Small intestine (tissue), 7 donors: ENCODE measurements around the gene FXYD1. TPM values are rescaled to one million over a fixed set of nuclear protein-coding genes. Genes with fewer than 3 reads are reported as not detected.

Experiments used
- DNase-seq, 2 donors: peaks; one replicate each; pipeline versions ENCODE4 v3.0.0 to v3.0.0-alpha.2; 2013
- FAIRE-seq: peaks from 2 replicates; lab custom pipeline; 2012; peaks lifted over from hg19 to GRCh38; lab: Jason Lieb, UNC
- H3K27ac ChIP-seq, 3 donors: one replicate each; pipeline ENCODE4 v1.5.1; 2013; ENCODE audit warnings: low read length in 2 of 3, mild to moderate bottlenecking in 2 of 3, control low read depth in 1 of 3, inconsistent platforms in 1 of 3, low read depth in 1 of 3, moderate library complexity in 1 of 3
- H3K27me3 ChIP-seq, 3 donors: one replicate each; pipeline ENCODE4 v1.6.1; 2013; ENCODE audit warnings: low read length in 3 of 3, inconsistent platforms in 1 of 3; ENCODE audit not compliant: control insufficient read depth in 3 of 3, insufficient read depth in 3 of 3
- H3K36me3 ChIP-seq, 3 donors: one replicate each; pipeline ENCODE4 v1.6.1; 2013; ENCODE audit warnings: low read length in 3 of 3, inconsistent platforms in 1 of 3, low read depth in 1 of 3, mild to moderate bottlenecking in 1 of 3, moderate library complexity in 1 of 3; ENCODE audit not compliant: control insufficient read depth in 3 of 3, insufficient read depth in 2 of 3
- H3K4me1 ChIP-seq, 3 donors: one replicate each; pipeline ENCODE4 v1.6.1; 2013; ENCODE audit warnings: low read length in 2 of 3, inconsistent platforms in 1 of 3, low read depth in 1 of 3, mild to moderate bottlenecking in 1 of 3, moderate library complexity in 1 of 3; ENCODE audit not compliant: control insufficient read depth in 3 of 3, insufficient read depth in 2 of 3
- H3K4me3 ChIP-seq, 3 donors: one replicate each; pipeline ENCODE4 v1.5.1; 2013; ENCODE audit warnings: low read length in 3 of 3, control low read depth in 1 of 3, inconsistent platforms in 1 of 3, low read depth in 1 of 3, mild to moderate bottlenecking in 1 of 3, moderate library complexity in 1 of 3
- H3K9me3 ChIP-seq, 2 donors: one replicate each; pipeline ENCODE4 v1.6.1; 2013; ENCODE audit warnings: low read depth in 1 of 2, low read length in 1 of 2; ENCODE audit not compliant: control insufficient read depth in 2 of 2, insufficient read depth in 1 of 2
- WGBS, 3 donors: extraction: QIAGEN DNeasy Blood & Tissue Kit; methylation state at CpG; one replicate each; pipeline ENCODE4 v1.1.7; 2013; 5-methylcytosine and 5-hydroxymethylcytosine counted together
- polyA plus RNA-seq, 4 donors: library from polyadenylated mRNA; stranded (reverse) in 3 of 4; unstranded in 1 of 4; fragments of 200-250 nt in 3 of 4; fragments of 120-200 nt in 1 of 4; gene quantifications; one replicate each; pipeline versions ENCODE4 v1.2.1 to v1.2.3, GENCODE V29; 2013
- donor health status: healthy with polysubstance abuse.
- donor health status: control.
- donor health status: control.
- donor health status: Bipolar disorder and iron deficiency.
- donor health status: healthy.

Gene FXYD1
- polyA plus RNA-seq, 4 donors = 7.3 to 25.4 (median 13.6) TPM; not detected in 1

GRCh38 chr19:35154525-35155406 is 16.1 kb downstream of the FXYD1 start, which contains the start of gene FXYD5:
Gene FXYD5, plus strand, starts transcription at chr19:35154735. Its CDS starts 816 bp downstream, at chr19:35155551.
- FAIRE-seq = no peak

GRCh38 chr19:35155441-35155840 is 16.8 kb downstream of the FXYD1 start:
- Histone ChIP-seq H3K4me3 (peak overlapping the region; percentile 46 to 69 (median 63)), H3K9me3 (no peaks in the 10 kb centered on the region), H3K4me1 (peaks cover 0 to 10% (median 7%) of the 10 kb centered on the region in 3 donors), H3K27me3 (peaks cover 0 to 18% (median 2%) of the 10 kb centered on the region in 3 donors), H3K36me3 (peaks cover 0 to 7% (median 2%) of the 10 kb centered on the region in 3 donors), H3K27ac (peak overlapping the region in 1 of 3 donors; percentile 88)
- 8 to 15% (median 10%) methylated on average over 15 to 17 of the region's 17 CpGs for whole genome bisulfite sequencing, 3 donors
- DNase-seq (peak in 1 of 2 donors; percentile 21), FAIRE-seq (no peak)

More at GRCh38 chr19:35154525-35155406, 16.1 kb downstream of the FXYD1 start, which contains the start of gene FXYD5:
- DNase-seq = peak; percentile 35 to 82
- peak within 1 kb of the TSS; percentile 46 to 69 (median 63) for H3K4me3 ChIP-seq
- WGBS, 3 donors = 1 to 2% (median 1%) methylated on average over 42 to 49 of the region's 49 CpGs
- peaks cover 0 to 10% (median 7%) of the 10 kb centered on the region in 3 donors for H3K4me1 ChIP-seq
- peaks cover 0 to 18% (median 2%) of the 10 kb centered on the region in 3 donors for H3K27me3 ChIP-seq
- no peaks in the 10 kb centered on the region for H3K9me3 ChIP-seq
- peak within 1 kb of the TSS in 1 of 3 donors; percentile 88 for H3K27ac ChIP-seq
- H3K36me3 ChIP-seq = peaks cover 0 to 7% (median 2%) of the 10 kb centered on the region in 3 donors

GRCh38 chr19:35155981-35156672 is 17.5 kb downstream of the FXYD1 start:
- no peaks in the 10 kb centered on the region for H3K9me3 ChIP-seq
- H3K36me3 ChIP-seq = peaks cover 0 to 7% (median 2%) of the 10 kb centered on the region in 3 donors
- FAIRE-seq (no peak), DNase-seq (no peak)
- H3K27ac ChIP-seq = no peak overlapping the region
- H3K4me1 ChIP-seq = peaks cover 0 to 10% (median 7%) of the 10 kb centered on the region in 3 donors
- WGBS, 3 donors = 84 to 89% (median 86%) methylated on average over 6 of the region's 6 CpGs
- H3K4me3 ChIP-seq = peak overlapping the region in 1 of 3 donors; percentile 69
- H3K27me3 ChIP-seq = peaks cover 0 to 18% (median 0%) of the 10 kb centered on the region in 3 donors

GRCh38 chr19:35156673-35157014 is 18.0 kb downstream of the FXYD1 start:
- H3K27me3 ChIP-seq = peaks cover 0 to 18% (median 0%) of the 10 kb centered on the region in 3 donors
- peaks cover 0 to 7% (median 2%) of the 10 kb centered on the region in 3 donors for H3K36me3 ChIP-seq
- H3K4me3 ChIP-seq = no peak overlapping the region
- 71 to 87% (median 77%) methylated on average over 5 to 7 of the region's 7 CpGs for WGBS, 3 donors
- H3K9me3 ChIP-seq = no peaks in the 10 kb centered on the region
- H3K27ac ChIP-seq = no peak overlapping the region
- FAIRE-seq (no peak), DNase-seq (no peak)
- peaks cover 0 to 10% (median 7%) of the 10 kb centered on the region in 3 donors for H3K4me1 ChIP-seq

- Histone ChIP-seq H3K4me3 (no peak overlapping the region), H3K9me3 (peaks cover 0 to 3% of the 10 kb centered on the region in 2 donors), H3K27ac (no peak overlapping the region), H3K4me1 (peaks cover 0 to 10% (median 7%) of the 10 kb centered on the region in 3 donors), H3K36me3 (peaks cover 0 to 11% (median 2%) of the 10 kb centered on the region in 3 donors), H3K27me3 (peaks cover 0 to 18% (median 0%) of the 10 kb centered on the region in 3 donors)
- FAIRE-seq = no peak
- no peak for DNase-seq
- 88 to 94% (median 90%) methylated on average over 4 of the region's 4 CpGs for WGBS, 3 donors
Measured at GRCh38 chr19:35157431-35157830, 18.8 kb downstream of the FXYD1 start.

- Histone ChIP-seq H3K36me3 (peaks cover 0 to 20% (median 2%) of the 10 kb centered on the region in 3 donors), H3K4me1 (no peaks in the 10 kb centered on the region), H3K27me3 (peaks cover 0 to 4% (median 0%) of the 10 kb centered on the region in 3 donors), H3K9me3 (peaks cover 0 to 17% of the 10 kb centered on the region in 2 donors), H3K4me3 (no peak overlapping the region), H3K27ac (no peak overlapping the region)
- DNase-seq = no peak
- no peak for FAIRE-seq
- whole genome bisulfite sequencing, 3 donors = 52 to 79% (median 64%) methylated on average over 8 of the region's 8 CpGs
Measured at GRCh38 chr19:35159606-35160005, 21.0 kb downstream of the FXYD1 start.

GRCh38 chr19:35160629-35161433 is 22.2 kb downstream of the FXYD1 start:
- 82 to 89% (median 86%) methylated on average over 9 of the region's 9 CpGs for whole genome bisulfite sequencing, 3 donors
- peaks cover 1 to 22% (median 4%) of the 10 kb centered on the region in 3 donors for H3K36me3 ChIP-seq

More at GRCh38 chr19:35160629-35161433, 22.2 kb downstream of the FXYD1 start:
- DNase-seq (no peak), FAIRE-seq (no peak)
- H3K27ac ChIP-seq = no peak overlapping the region
- H3K9me3 ChIP-seq = peaks cover 0 to 27% of the 10 kb centered on the region in 2 donors
- peaks cover 0 to 3% (median 0%) of the 10 kb centered on the region in 3 donors for H3K27me3 ChIP-seq
- H3K4me1 ChIP-seq = no peaks in the 10 kb centered on the region
- no peak overlapping the region for H3K4me3 ChIP-seq
